ENCODE results near the gene OPTC.

Gene OPTC

DNA sequence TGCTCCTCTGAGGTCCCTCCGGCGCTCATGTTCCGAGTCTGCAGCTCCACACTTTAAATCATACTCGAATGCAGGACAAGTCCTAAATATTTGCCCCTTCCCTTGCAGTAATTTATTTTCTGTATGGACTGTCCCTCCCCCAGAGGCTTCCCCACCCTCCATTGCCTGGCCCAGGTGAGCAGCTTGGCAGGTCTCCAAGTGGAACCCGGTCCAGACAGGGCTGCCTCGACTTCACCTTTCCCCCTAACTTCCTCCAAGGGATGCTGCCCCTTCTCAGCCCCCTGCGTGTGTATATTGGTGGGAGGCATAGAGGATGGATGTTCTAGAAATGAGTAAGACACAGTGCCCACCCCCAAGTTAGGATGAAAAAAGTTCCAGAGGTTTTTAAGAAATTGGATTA, 5.4 kb upstream of the OPTC start:
- Histone ChIP-seq H3K4me1 (ENCODE audit: control insufficient read depth, insufficient read depth, low read length) (no peaks in the 10 kb centered on the region), H3K36me3 (ENCODE audit: control insufficient read depth in 2 of 2, insufficient read depth in 1 of 2, low read length in 2 of 2) (no peaks in the 10 kb centered on the region), H3K9me3 (ENCODE audit: control insufficient read depth, insufficient read depth, low read depth, low read length) (no peaks in the 10 kb centered on the region), H3K27ac (ENCODE audit: extremely low read depth, low read depth, low read length) (no peak overlapping the region), H3K4me3 (ENCODE audit: low read depth, low read length) (no peak overlapping the region)
- CTCF ChIA-PET = interaction anchor here (0.6 to 8.9 kb wide), 37 partner anchors 9 to 224 kb away, joined by 3 to 182 read pairs (median 5); partner anchors contain the start of gene PRELP
- TF ChIP-seq ZNF26 (tag by site-specific recombination; IDR thresholded peaks at IDR 0.05) (no peak), ZNF561 (tag by site-specific recombination; IDR thresholded peaks at IDR 0.05; ENCODE audit: borderline replicate concordance) (no peak), ZNF132 (tag by site-specific recombination; IDR thresholded peaks at IDR 0.05; ENCODE audit: borderline replicate concordance) (no peak), ZNF426 (tag by site-specific recombination; IDR thresholded peaks at IDR 0.05) (no peak), ZIC2 (tag by site-specific recombination; IDR thresholded peaks at IDR 0.05) (no peak), REPIN1 (tag by site-specific recombination; IDR thresholded peaks at IDR 0.05; ENCODE audit: low read depth) (no peak)
- POLR2A ChIA-PET = interaction anchor here (1.0 to 1.6 kb wide), 3 partner anchors 16 to 184 kb away, joined by 3 read pairs; no protein-coding TSS in a partner anchor

- Histone ChIP-seq H3K9me3 (ENCODE audit: control insufficient read depth, insufficient read depth, low read depth, low read length) (no peaks in the 10 kb centered on the region), H3K4me3 (ENCODE audit: low read depth, low read length) (no peak overlapping the region), H3K27ac (ENCODE audit: extremely low read depth, low read depth, low read length) (no peak overlapping the region), H3K36me3 (ENCODE audit: control insufficient read depth in 2 of 2, insufficient read depth in 1 of 2, low read length in 2 of 2) (no peaks in the 10 kb centered on the region), H3K4me1 (ENCODE audit: control insufficient read depth, insufficient read depth, low read length) (no peaks in the 10 kb centered on the region)
- TF ChIP-seq EGR2 (tag by site-specific recombination; IDR thresholded peaks at IDR 0.05; ENCODE audit: low read depth) = no peak
- TF ChIP-seq ZNF223 (tag by site-specific recombination; IDR thresholded peaks at IDR 0.05) = no peak
- TF ChIP-seq PATZ1 (tag by site-specific recombination; IDR thresholded peaks at IDR 0.05) = no peak
- TF ChIP-seq ZNF76 (tag by site-specific recombination; IDR thresholded peaks at IDR 0.05; ENCODE audit: borderline replicate concordance, low read depth) = no peak
- TF ChIP-seq SCRT1 (tag by site-specific recombination; IDR thresholded peaks at IDR 0.05; ENCODE audit: borderline replicate concordance) = no peak
- ChIA-PET POLR2A (no interaction called here), CTCF (interaction anchor here (0.6 to 8.9 kb wide), 5 partner anchors 14 to 222 kb away, joined by 3 to 182 read pairs (median 25); no protein-coding TSS in a partner anchor)
These were observed 3.3 kb upstream of the OPTC start for GRCh38 chr1:203490607-203491006.

GRCh38 chr1:203491664-203492063, 2.3 kb upstream of the OPTC start:
- TF ChIP-seq RBAK (tag by site-specific recombination; IDR thresholded peaks at IDR 0.05) (no peak), ZIC2 (tag by site-specific recombination; IDR thresholded peaks at IDR 0.05) (peak; percentile 30; the same call in 1 of the 2 replicates)
- POLR2A ChIA-PET = no interaction called here

DNA sequence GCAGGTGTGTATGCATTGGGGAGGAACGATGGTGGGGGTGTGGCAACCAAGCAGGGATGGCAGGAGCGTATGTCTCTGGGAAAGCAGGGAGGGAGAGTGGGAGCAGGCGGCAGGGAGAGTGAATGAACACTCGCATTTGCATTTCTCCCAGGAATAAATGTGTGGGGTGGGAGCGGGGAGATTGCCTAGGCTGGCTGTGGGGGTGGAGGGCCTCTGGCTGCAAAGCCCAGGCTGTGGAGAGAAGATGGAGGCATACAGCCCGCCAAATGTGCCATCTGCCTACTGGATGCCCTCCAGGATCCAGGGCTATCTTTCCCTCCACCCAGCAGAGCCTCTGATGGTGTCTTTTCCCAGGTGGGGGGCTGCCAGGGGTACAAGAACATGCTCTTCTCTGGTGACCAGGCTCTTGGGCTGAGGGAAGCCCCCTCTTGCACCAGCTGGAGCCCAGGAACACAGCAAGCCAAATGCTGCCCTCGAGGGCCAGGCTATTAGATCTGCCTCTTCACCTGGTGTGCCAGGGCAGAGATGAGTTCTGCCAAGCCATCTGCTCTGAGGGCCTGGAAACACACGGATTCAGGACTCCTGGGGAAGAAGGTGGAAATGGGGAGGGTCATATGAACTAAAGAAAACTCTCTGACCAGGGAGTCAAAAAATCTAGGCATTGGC, 1.7 kb upstream of the OPTC start:
- Histone ChIP-seq H3K36me3 (ENCODE audit: control insufficient read depth in 2 of 2, insufficient read depth in 1 of 2, low read length in 2 of 2) (no peaks in the 10 kb centered on the region), H3K4me1 (ENCODE audit: control insufficient read depth, insufficient read depth, low read length) (no peaks in the 10 kb centered on the region), H3K9me3 (ENCODE audit: control insufficient read depth, insufficient read depth, low read depth, low read length) (no peaks in the 10 kb centered on the region), H3K4me3 (ENCODE audit: low read depth, low read length) (no peak overlapping the region), H3K27ac (ENCODE audit: extremely low read depth, low read depth, low read length) (no peak overlapping the region)
- ChIA-PET POLR2A (no interaction called here), CTCF (interaction anchor here (0.6 to 0.7 kb wide), 2 partner anchors 115 to 116 kb away, joined by 3 read pairs; no protein-coding TSS in a partner anchor)
- no peak for TF ChIP-seq ZIC2 (tag by site-specific recombination; IDR thresholded peaks at IDR 0.05)
- TF ChIP-seq ZFHX2 (tag by site-specific recombination; conservative IDR thresholded peaks at IDR 0.05) = peak; percentile 44; the same call in 1 of the 2 replicates
- peak; percentile 64 for TF ChIP-seq EGR2 (tag by site-specific recombination; IDR thresholded peaks at IDR 0.05; ENCODE audit: low read depth)
- peak; percentile 85 for TF ChIP-seq PRDM1 (tag by site-specific recombination; IDR thresholded peaks at IDR 0.05)
- no peak for TF ChIP-seq ZBTB49 (tag by site-specific recombination; IDR thresholded peaks at IDR 0.05; ENCODE audit: low read depth)
- TF ChIP-seq ZNF501 (tag by site-specific recombination; IDR thresholded peaks at IDR 0.05) = no peak

More at GRCh38 chr1:203491664-203492063, 2.3 kb upstream of the OPTC start:
- H3K27ac ChIP-seq (ENCODE audit: extremely low read depth, low read depth, low read length) = no peak overlapping the region
- no peak overlapping the region for H3K4me3 ChIP-seq (ENCODE audit: low read depth, low read length)
- CTCF ChIA-PET = interaction anchor here (0.6 to 1.0 kb wide), 3 partner anchors 16 to 210 kb away, joined by 3 to 4 read pairs (median 3); no protein-coding TSS in a partner anchor
- no peaks in the 10 kb centered on the region for H3K9me3 ChIP-seq (ENCODE audit: control insufficient read depth, insufficient read depth, low read depth, low read length)
- no peaks in the 10 kb centered on the region for H3K36me3 ChIP-seq (ENCODE audit: control insufficient read depth in 2 of 2, insufficient read depth in 1 of 2, low read length in 2 of 2)
- no peaks in the 10 kb centered on the region for H3K4me1 ChIP-seq (ENCODE audit: control insufficient read depth, insufficient read depth, low read length)
